ENCODE data around the gene FAIM2.
A peak's percentile ranks its signal among the peaks of the same experiment; 100 is the strongest.

Gene FAIM2

DNA sequence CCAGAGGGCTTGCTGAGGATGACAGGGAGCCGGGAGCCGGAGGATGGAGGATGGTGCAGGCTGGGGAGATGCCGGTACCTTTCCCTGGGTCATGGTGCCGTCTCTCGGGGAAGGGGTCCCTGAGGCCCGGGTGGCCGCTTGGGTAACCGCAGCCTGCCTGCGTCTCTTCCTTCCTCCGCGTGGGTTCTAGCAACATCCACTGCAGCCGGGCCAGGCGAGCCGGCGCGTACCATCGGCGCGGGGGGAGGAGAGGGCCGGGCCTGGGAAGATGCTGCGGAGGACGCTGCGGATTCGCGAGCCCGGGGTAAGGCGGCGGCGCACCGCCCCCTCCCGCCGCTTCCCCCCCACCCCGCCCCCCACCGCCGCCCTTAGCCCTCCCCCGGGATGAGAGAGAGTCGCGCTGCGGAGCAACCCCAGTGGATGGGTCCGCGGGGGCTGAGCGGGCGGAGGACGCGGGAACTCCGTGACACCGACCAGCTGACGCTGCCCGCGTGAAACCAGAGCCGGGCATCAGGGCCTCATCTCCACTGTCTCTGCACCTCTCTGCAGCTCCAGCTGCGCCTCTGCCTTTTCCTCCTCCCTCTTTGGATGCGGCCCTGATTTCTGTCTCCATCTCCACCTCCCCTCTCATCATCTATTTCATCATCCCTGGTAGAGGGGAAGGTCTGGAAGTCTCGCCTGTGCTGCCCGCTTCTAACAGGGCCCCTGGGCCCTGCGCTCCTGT, at the start of gene FAIM2:
FAIM2 (minus strand) TSS at position 201 of the 724 bp plus-strand sequence; CDS start at position 93, 108 bp downstream.
- peak; percentile 30 for DNase-seq

DNA sequence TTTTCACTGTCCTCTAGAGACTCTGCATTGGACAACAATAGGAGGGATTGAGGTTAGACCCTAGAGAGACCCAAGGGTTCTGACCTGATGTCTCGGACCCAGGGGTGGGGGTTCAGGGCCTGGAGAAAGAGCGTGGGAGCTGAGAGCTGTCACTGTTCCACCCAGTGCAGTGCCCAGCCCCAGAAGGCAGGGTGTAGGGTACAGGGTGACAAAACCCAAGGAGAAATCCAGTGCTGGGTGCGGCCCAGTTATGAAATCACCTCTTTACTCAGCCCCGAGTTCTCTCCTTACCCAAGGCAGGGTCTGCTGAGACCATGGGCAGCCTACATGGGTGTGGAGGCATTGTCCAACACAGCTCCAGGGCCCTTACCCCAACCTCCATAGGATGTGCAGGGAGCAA, 49.5 kb upstream of the FAIM2 start:
- DNase-seq, result no peak

DNA sequence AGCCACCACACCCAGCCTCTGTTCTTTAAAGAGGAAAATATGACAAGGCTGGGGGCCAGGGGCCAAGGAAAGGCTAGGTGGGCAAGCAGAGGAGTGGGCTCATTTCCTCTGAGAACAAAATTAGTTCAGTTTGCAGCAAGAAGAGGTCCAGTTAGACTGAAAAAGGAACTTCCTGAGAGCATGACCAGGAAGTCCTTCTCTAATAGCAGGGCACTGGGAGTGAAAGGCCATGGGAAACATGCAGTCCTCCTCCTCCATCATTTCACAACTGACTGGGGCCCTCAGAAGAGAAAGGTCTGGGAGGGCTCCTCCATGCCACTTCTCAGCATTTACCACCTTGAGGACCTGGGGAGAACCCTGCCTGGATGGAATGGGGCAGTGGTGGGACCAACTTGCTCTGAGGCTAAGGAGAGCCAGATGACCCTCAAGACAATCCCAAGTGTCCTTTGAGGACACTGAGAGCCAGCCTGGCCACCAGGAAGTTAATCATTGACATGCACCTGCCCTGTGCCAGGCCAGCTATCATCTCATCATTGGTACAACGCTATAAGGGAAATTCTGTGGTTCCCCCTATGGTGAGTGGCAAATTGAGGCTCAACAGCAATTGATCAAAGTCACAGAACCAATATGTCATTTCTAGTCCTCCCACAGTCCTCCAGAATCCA, 48.8 kb upstream of the FAIM2 start:
- DNase-seq, result no peak

DNA sequence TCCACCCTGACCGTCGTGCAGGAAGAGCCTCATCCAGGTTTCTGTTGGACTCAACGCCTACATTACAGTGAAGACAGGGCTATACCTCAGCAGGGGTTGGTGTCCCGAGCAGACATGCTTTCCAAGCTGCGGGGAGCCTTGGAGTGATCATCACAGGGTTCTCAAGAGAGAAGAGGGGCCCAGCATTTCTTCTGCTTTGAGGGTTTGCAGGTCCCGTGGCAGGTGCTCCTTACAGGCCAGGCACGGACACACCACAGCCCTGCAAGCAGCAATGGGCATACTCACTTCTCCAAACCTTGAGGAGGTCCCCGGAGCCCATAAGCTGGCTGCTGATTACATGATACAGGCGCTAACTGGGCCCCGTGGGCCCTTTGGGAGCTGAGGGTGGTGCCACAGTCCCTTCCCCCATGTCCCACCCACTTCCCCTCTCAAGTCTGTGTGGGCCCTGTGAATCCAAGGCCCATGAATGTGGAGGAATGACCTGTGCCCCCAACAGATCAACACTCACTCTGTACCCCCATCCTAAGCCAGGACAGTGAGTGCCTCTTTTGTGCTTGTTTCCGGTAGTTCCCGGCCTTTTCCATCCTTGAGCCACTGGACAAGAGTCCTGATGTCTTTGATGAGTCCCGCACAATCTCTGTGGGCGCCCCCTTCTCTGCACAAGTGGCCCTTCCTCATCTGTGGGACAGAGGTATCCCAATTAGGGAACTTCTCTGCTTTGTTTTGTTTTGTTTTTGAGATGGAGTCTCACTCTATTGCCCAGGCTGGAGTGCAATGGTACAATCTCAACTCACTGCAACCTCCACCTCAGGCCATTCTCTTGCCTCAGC, 47.9 kb upstream of the FAIM2 start:
- DNase-seq, result no peak

DNA sequence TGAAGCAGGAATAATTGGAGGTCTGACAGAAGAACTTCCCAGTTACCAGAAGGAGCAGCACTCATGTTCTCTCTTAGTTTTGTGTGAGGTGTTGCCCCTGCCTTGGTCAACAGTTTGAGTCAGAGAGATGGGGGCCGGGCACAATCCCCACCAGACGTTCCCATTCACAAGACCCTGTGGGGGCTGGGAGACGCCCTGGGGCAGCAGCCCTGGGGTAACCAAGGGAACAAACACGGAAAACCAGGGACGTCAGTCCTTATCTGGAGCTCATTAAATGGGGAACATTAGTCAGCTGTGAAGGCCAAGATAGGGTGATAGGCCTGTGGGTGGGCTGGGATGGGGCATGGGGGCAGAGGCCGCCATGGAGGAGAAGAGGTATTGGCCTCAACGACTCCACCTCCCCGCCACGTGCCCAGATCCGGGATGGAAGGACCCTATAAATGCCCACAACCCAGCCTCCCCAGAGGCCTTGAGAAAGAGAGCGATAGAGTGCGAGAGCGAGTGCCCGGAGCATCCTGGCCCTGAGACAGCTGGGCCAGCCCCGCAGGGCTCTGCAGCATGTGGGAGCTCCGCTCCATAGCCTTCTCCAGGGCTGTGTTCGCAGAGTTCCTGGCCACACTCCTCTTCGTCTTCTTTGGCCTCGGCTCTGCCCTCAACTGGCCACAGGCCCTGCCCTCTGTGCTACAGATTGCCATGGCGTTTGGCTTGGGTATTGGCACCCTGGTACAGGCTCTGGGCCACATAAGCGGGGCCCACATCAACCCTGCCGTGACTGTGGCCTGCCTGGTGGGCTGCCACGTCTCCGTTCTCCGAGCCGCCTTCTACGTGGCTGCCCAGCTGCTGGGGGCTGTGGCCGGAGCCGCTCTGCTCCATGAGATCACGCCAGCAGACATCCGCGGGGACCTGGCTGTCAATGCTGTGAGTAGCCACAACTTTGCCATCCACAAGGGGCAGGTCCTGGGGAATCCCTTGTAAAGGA, 46.9 kb upstream of the FAIM2 start, which contains the start of gene AQP2:
AQP2 (plus strand) TSS at position 465 of the 979 bp plus-strand sequence; CDS start at position 559, 94 bp downstream.
- DNase-seq, result no peak

DNA sequence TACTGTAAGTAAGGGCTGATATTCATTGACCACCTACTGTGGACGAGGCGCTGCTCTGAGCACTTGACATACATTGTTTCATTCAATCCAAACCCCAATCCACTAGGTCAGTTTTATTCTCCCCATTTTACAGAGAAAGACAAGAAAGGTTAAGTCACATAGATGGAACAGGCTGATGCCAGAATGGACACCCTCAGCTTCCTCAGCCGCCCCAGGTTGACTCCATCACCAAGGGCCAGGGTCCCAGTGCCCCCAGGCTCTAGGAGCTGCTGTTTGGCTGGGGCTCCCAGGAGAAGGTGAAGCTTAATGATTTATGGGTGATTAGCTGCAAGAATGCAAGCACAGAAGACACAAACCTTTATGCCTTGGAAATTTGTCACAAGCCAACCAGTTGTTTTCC, 46.2 kb upstream of the FAIM2 start:
- no peak for DNase-seq

DNA sequence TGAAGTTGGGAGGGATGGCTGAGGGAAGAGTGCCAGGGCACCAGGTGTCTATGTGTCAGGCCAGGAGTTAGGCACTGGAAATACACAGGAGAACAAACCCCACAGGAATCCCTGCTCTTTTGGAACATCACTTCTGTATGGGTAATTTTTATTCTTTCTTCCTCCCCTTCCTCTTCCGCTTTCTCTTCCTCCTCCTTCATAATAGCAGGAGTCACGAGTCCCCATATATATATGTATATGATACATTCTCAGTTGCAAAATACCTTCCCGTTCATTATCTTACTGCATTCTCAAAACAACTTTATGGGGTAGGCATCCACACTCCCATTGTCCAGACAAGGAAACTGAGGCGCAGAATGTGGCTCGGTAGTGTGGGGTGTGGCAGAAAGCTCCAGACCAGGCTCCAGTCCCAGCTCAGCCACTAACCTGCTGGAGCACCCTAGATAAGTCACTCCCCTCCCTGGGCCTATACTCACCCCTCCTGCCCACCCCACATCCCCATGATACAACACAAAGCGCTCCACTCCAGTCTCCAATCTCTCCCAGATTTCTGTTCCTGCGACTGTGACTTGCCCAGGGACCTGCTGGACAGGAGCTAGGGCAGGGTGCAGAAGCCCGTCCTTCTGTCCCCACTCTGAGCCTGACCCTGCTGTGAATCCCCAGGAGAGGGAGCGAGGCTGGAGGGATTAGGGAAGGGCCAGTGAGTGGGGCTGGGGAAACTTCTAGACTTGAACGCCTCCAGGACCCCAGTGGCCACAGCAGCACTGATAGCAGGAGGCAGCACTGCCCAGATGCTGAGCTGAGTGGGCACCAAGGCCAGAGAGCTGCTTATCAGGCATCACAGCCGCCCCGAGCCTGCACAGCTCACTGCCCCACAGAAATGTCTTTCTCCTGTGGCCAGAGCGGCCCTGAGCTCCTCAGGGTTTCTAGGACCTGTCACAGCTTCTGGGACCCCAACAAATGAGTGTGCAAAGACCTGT, 45.5 kb upstream of the FAIM2 start:
- DNase-seq, result no peak

DNA sequence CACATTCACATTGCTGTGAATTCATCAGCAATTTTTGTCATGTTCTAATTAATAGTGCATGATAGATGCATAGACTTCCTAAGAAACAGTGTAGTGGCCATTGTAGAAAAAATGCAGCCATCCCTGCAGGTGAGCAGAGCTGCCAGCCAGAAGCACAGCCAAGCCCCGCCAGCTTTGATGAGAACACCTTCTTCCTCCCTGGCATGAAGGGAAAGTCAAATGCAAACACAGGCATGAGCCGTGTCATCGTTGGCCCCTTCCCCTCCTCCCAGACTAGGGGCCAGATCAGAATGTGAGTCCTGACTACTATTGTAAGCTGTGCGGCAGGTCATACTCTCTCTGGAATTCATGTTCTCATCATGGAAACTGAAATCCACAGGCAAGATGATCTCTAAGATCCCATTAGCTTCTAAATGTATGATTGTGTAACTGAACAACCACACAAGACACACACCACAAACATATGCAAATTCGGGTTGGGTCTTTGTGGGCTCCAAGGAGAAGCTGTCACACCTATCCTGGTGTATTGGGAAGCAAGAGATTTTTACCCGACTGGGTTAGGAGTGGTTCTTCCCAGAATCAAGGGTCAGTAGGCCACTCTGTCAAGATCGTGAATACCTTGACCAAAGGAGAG, 44.0 kb upstream of the FAIM2 start:
- no peak for DNase-seq

DNA sequence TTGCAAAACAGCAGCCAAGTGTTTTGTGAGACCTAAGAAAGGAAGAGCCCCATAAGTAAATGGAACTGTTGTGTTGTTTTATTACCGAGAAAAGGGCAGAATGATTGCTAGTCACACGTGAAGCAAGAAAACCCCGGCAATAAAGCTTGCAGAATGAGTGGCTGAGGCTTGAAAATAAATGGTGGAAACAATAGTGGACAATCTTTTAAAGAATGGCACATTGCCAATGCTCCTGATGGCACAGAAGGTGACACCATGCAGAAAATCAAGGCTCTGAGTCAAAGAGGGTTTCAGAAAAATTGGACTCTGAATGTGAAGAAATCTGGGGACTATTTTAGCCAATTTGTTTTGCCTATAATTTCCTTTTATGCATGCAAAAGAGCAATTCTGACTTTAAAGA, 42.8 kb upstream of the FAIM2 start:
- no peak for DNase-seq

DNA sequence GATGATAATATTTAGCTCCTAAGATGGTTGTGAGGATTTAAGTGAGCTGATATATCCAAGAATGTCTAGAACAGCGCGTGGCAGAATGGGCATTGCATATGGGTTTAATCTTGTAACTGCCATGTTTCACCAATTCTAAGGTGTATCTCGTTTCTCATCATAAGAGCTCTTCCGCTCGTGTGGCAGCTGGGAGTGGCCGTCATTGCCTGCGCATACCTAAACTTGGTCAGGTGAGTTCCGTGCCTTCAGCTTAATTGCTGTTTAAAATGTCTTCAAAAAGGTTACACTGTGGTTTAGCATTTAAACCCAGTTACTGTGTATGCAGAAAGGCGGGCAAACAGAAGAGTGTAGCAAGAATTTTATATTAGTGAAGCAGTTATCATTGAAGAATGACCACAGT, 42.4 kb upstream of the FAIM2 start:
- DNase-seq, result no peak

DNA sequence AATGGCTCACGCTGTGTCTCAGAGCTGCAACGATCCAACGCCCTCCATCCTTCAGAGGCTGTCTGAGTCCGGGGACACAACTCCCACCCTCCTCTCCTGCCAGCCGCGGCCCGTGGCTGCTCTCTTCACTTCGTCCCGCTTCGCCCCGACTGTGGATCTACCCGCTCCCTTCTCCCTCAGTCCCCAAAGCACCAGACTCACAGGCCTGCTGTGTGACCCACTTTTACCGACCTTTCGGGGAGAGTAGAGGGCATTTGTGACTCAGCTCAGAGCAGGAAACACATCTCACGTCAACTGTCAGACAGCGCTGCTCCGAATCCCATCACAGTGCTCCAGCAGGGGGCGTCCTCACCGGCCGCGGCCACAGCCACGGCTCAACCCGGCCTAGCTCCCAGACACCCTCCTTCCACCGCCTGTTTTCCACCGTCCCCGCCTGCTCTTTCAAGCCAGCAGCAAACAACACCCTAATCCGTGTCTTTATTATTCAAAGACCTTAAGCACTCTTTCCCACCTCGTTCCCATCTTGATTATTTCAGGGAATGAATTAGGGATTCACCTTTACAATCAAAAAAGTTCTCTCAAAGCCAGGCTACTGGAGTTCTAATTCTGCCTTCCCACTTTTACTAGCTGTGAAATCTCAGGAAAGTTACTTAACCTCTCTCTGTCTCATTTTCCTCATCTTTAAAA, 41.8 kb upstream of the FAIM2 start:
- peak; percentile 80 for DNase-seq

DNA sequence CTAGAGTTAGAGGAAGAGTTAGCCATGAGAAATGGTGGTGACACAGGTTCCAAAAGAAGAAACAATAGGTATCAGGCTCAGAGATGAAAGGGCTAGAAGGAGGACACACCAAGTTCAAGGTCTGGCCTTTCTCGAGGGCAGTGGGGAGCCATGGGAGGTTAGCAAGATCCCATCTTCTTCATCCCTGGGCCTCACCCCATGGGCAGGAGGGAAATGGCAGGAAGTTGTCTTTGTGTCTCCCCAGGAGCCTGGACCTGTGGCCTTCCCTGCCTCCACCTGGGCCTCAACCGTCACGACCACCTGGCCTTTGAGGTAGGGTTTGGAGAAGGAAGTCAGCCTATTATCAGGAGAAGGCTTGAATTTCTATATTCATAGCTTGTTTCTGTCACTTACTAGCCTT, 41.0 kb upstream of the FAIM2 start:
- DNase-seq, result no peak

DNA sequence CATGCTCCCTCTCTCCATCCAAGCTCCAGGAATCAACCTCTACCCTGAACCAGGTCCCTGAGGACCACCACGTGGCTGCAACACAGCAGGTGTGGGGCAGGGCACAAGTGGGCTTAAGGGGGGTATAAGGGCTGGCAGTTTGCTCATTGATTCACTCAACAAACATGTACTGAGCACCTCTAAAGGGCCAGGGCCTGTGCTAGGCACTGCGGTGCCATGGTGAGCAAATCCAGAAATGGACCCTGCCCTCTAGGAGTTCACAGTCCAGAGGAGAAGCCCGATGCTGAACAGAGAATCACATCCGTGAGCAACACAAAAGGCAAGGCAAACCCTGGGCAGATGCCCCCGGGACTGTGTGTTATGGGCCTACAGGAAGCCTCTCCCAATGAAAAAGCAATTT, 40.3 kb upstream of the FAIM2 start:
- no peak for DNase-seq

DNA sequence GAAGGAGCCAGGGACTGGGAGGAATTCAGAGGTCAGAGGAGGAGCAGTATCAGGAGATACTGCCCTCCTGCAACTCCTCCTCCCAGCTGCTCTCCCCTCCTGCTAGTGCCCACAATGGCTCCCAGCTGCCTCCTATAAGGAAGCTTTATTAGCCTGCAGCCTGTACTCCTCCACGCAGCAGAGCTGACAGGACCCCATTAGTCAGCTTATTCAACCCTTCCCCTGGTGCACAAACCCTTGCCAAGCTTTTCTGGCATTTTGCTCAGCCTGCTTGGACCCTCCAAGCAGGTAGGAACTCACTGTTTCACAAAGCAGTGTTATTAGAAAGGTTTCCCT, 39.9 kb upstream of the FAIM2 start:
- DNase-seq, result no peak

DNA sequence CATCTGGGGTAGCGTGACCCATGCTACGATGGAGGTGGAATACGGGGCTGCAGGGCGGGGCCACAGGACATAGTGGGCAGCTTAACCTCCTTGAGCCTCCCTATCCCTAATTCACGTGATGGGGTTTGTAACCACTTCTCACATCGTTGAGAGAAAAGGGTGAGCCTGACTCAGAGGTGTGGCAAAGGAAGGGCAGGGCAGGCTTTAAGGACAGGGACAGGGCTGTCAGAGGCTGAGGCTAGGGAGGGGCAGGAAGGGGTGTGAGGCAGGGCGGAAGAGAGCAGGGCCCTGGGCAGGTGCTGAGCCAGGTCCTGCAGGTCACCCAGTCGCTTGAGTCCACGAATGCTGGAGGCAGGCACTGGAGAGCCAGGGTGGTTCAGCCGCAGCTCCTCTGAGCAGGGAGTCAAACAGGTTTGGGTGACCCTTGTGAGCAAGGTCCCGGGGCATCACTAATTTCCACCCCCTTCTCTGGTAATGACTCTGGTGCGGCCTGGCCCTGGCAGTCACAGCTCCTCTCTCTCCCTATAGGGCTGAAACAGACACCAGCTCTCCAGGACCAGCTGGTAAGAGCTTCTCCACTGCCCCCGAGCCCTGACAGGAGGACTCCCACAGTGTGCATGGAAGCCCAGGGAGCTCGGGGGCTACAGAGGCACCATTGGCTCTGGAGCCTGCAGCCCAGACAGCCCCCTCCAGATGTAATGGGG, 39.4 kb upstream of the FAIM2 start:
- no peak for DNase-seq

DNA sequence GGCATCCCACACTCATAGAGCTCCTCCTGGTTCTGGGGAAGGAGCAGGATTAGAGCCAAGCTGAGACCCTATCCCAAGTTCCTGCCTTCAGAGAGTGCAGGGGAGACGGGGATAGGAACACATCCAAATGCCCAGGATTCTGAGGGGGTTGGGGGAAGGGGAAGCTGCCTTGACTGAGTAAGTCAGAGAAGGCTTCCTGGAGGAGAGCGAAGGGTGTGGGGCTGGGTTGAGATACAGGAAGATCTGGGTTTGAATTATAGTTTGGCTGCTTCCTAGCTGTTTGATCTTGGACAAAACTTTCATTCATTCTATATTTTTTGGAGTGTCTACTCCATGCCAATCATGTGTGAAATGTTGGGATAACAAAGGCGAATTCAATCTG, 38.8 kb upstream of the FAIM2 start:
- DNase-seq, result no peak

DNA sequence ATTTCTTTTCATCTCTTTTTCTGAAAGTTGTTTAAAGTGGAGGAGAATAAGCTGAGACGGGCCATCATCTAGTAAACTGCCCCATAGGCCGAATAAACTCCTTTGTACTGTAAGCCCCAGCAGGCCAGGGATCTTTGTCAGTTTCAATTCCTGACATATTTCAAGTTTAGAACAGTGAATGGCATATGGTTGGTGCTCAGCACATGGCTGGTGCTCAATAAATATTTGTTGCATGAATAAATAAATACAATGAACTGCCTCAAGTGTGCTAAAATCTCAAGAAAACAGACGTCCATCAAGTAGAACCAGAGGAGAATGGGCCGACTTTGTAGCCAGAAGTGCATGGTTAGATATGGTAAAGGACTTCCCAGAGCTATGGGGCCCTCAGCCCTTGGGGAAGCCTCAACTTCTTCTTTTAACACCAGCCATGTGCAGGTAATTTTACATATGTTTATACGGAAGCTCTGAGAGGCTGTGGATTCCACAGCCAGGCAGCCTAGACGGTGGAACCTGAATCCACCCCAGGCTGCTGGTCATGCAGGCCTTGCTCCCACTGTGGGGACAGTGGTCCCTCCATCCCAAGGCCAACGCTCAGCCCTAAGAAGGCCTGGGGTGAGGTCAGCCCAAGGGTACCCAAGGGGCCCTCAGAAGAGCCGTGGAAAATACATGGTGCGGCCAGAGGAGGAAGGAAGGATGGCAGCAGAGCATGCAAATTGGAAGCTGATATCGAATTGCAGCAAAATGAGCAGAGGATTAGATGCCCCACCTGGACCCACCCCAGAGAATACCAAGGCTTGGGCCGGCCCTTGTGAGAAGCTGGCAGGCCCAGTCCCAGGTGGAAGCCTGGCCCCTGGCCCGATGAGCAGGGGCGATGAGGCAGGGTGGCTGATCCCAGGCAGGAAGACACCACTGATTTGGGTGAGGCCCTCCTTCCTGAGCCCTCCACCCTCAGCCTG, 38.1 kb upstream of the FAIM2 start:
- DNase-seq, result no peak

DNA sequence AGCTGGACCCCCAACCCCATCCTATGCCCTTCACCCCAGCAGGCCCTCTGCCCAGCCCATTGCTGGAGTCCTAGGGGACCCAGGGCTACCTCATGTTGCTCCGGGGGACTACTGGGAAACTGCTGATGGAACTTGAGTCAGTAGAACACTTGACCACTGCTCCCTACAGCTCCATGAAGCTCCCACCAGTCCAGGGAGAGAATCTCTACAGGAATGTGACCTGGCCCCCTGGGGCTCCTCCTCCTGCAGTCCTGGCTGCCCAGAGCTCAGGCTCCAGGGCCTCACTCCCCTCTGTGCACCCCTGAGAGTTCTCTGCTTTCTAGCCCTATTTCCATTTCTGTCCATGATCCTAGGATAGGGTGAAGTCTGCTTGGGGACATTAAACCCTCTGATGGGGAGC, 36.0 kb upstream of the FAIM2 start:
- no peak for DNase-seq
